ENCODE measurements around the gene DNAJC28. TPM values are rescaled to one million over a fixed set of nuclear protein-coding genes. Genes with fewer than 3 reads are reported as not detected.

The DNAJC28 gene
- total and polyA plus RNA-seq, 9 of the 15 experiments (the other 6 are each of a cell fraction or from before 2014, with no cell fraction given), result 0.68 to 2.5 (median 1.1) TPM

DNA sequence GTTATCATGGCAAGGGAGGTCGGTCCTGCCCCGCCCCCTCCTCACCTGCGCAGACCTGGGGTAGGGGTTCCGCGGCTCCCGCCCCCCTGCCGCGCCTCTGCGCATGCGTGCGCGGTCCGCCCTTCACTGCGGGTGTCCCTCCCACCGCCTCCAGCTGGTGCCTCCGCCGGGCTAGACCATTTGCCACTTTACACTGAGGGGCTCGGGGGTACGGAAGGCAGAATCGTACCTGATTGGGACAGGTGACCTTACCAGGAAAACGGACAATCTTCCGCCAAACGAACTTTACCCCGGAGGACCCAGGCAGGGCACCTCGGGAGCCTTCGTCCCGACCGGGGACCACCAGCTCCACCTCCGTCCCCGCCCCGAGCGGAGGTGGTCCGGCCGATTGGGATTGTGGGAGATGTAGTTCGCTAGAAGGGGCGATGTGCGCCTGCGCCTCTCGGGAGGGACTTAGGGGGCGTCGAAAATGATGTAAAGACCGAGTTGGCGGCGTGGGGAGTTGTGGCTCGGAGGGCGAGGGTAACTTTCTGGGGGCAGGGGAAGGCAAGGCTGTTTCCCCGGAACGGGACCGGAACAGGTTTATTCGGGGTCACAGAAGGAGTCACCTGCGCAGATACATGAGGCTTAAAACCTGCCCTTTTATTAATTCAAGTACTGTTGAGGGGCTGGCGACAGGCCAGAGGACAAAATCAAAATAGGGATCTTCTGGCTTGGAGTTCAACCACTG, at the start of gene DNAJC28 (continued):
- TF ChIP-seq, protein P1, sequence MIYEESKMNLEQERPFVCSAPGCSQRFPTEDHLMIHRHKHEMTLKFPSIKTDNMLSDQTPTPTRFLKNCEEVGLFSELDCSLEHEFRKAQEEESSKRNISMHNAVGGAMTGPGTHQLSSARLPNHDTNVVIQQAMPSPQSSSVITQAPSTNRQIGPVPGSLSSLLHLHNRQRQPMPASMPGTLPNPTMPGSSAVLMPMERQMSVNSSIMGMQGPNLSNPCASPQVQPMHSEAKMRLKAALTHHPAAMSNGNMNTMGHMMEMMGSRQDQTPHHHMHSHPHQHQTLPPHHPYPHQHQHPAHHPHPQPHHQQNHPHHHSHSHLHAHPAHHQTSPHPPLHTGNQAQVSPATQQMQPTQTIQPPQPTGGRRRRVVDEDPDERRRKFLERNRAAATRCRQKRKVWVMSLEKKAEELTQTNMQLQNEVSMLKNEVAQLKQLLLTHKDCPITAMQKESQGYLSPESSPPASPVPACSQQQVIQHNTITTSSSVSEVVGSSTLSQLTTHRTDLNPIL (CRISPR knock-in tag; IDR thresholded peaks at IDR 0.05), result no peak
- TF ChIP-seq ZNF121 (CRISPR knock-in tag; conservative IDR thresholded peaks at IDR 0.05) (no peak), STAG1 (CRISPR knock-in tag; IDR thresholded peaks at IDR 0.05; ENCODE audit: borderline replicate concordance) (no peak), ZNF143 (CRISPR knock-in tag; IDR thresholded peaks at IDR 0.05) (peak; percentile 100), CREM (IDR thresholded peaks at IDR 0.05; ENCODE audit: low read depth) (peak; percentile 37; the same call in 1 of the 2 replicates), XRCC4 (IDR thresholded peaks at IDR 0.05; ENCODE audit: extremely low read depth, insufficient read depth, insufficient read length) (no peak), LARP7 (IDR thresholded peaks at IDR 0.05) (peak; percentile 32; the same call in 1 of the 2 replicates), ZNF41 (CRISPR knock-in tag; conservative IDR thresholded peaks at IDR 0.05) (no peak)
- TF ChIP-seq, protein P2, sequence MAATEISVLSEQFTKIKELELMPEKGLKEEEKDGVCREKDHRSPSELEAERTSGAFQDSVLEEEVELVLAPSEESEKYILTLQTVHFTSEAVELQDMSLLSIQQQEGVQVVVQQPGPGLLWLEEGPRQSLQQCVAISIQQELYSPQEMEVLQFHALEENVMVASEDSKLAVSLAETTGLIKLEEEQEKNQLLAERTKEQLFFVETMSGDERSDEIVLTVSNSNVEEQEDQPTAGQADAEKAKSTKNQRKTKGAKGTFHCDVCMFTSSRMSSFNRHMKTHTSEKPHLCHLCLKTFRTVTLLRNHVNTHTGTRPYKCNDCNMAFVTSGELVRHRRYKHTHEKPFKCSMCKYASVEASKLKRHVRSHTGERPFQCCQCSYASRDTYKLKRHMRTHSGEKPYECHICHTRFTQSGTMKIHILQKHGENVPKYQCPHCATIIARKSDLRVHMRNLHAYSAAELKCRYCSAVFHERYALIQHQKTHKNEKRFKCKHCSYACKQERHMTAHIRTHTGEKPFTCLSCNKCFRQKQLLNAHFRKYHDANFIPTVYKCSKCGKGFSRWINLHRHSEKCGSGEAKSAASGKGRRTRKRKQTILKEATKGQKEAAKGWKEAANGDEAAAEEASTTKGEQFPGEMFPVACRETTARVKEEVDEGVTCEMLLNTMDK (IDR thresholded peaks at IDR 0.05; ENCODE audit: borderline replicate concordance, insufficient read depth, low read depth, low read length, poor library complexity, severe bottlenecking), result no peak
- TF ChIP-seq, protein P3, sequence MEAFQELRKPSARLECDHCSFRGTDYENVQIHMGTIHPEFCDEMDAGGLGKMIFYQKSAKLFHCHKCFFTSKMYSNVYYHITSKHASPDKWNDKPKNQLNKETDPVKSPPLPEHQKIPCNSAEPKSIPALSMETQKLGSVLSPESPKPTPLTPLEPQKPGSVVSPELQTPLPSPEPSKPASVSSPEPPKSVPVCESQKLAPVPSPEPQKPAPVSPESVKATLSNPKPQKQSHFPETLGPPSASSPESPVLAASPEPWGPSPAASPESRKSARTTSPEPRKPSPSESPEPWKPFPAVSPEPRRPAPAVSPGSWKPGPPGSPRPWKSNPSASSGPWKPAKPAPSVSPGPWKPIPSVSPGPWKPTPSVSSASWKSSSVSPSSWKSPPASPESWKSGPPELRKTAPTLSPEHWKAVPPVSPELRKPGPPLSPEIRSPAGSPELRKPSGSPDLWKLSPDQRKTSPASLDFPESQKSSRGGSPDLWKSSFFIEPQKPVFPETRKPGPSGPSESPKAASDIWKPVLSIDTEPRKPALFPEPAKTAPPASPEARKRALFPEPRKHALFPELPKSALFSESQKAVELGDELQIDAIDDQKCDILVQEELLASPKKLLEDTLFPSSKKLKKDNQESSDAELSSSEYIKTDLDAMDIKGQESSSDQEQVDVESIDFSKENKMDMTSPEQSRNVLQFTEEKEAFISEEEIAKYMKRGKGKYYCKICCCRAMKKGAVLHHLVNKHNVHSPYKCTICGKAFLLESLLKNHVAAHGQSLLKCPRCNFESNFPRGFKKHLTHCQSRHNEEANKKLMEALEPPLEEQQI (IDR thresholded peaks at IDR 0.05), result no peak; the same call in 1 of the 2 replicates
- TF ChIP-seq, protein P4, sequence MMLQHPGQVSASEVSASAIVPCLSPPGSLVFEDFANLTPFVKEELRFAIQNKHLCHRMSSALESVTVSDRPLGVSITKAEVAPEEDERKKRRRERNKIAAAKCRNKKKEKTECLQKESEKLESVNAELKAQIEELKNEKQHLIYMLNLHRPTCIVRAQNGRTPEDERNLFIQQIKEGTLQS (IDR thresholded peaks at IDR 0.05), result peak; percentile 32; the same call in 1 of the 2 replicates
- TF ChIP-seq, protein P4 (CRISPR knock-in tag; conservative IDR thresholded peaks at IDR 0.05), result no peak; the same call in 1 of the 2 replicates

Data from K562 (cell line).